A549 (cell line): Measurements from ENCODE around the gene TSHR. TPM values are rescaled to one million over a fixed set of nuclear protein-coding genes. Genes with fewer than 3 reads are reported as not detected.

Source experiments
- ATAC-seq, 2 experiments: fragments of 200-7000 bp in 1 of 2; fragments of >200 bp in 1 of 2; cut with Nextera tagmentation in 1 of 2; cut with Tn5 transposase in 1 of 2; 3 replicates each; pipeline versions ENCODE4 v1.8.0 to v1.9.1; 2018 to 2020; ENCODE audit warnings: mild to moderate bottlenecking in 1 of 2, moderate library complexity in 1 of 2
- CTCF ChIA-PET: fragments of 300-600 bp; sonication (Branson Sonifier 250); formaldehyde crosslinking; extraction: SDS; loops from one replicate; lab custom pipeline; 2021; ENCODE audit warnings: antibody characterized with exemption, inconsistent platforms; lab: Yijun Ruan, JAX
- POLR2A ChIA-PET: fragments of 350-600 bp; formaldehyde crosslinking; extraction: SDS; loops from one replicate; lab custom pipeline; 2021; ENCODE audit warnings: antibody characterized with exemption, inconsistent platforms; lab: Yijun Ruan, JAX
- DNase-seq, 2 experiments: peaks; one replicate each; pipeline versions ENCODE4 v3.0.0 to v3.0.0-alpha.2; 2011 to 2016; ENCODE audit warnings: low read depth in 1 of 2, low spot score in 1 of 2
- FAIRE-seq: peaks from 2 replicates; lab custom pipeline; 2011; peaks lifted over from hg19 to GRCh38; lab: Jason Lieb, UNC
- H3K27ac ChIP-seq, 2 experiments: fragments of >200 bp; sonication (Bioruptor Twin); formaldehyde crosslinking; 3 replicates each; pipeline ENCODE4 v1.5.1; 2016 to 2017
- H3K4me1 ChIP-seq: fragments of >200 bp; sonication (Bioruptor Twin); formaldehyde crosslinking; 3 replicates; pipeline ENCODE4 v1.6.1; 2016
- H3K4me2 ChIP-seq: fragments of >200 bp; sonication (Bioruptor Twin); formaldehyde crosslinking; 3 replicates; pipeline ENCODE4 v1.6.1; 2016
- H3K4me3 ChIP-seq: fragments of >200 bp; sonication (Bioruptor Twin); formaldehyde crosslinking; 3 replicates; pipeline ENCODE4 v1.5.1; 2016
- H3K9me3 ChIP-seq: fragments of >200 bp; sonication (Bioruptor Twin); formaldehyde crosslinking; 3 replicates; pipeline ENCODE4 v1.6.1; 2016
- EP300 ChIP-seq, 2 experiments: fragments of >200 bp; sonication (Bioruptor Twin); formaldehyde crosslinking; IDR thresholded peaks; 2 replicates in 1 of 2; 3 replicates in 1 of 2; pipeline ENCODE4 v1.6.1; 2016 to 2017
- GATA3 ChIP-seq: IDR thresholded peaks from 2 replicates; pipeline ENCODE4 v1.6.1; 2012; ENCODE audit warnings: borderline replicate concordance
- HEYL ChIP-seq: fragments of 250-450 bp; sonication (Bioruptor Pico); IDR thresholded peaks from 2 replicates; pipeline ENCODE4 v1.8.0; 2021; ENCODE audit warnings: mild to moderate bottlenecking, moderate library complexity
- HOXA7 ChIP-seq: fragments of 250-450 bp; sonication (Bioruptor Pico); IDR thresholded peaks from 2 replicates; pipeline ENCODE4 v1.5.0; 2020; ENCODE audit warnings: mild to moderate bottlenecking, moderate library complexity
- JUN ChIP-seq, 2 experiments: fragments of >200 bp; sonication (Bioruptor Twin); formaldehyde crosslinking; IDR thresholded peaks; 2 replicates in 1 of 2; 3 replicates in 1 of 2; pipeline ENCODE4 v1.6.1; 2016 to 2017
- KDM5A ChIP-seq: fragments of 200-600 bp; sonication (generic); IDR thresholded peaks from 2 replicates; pipeline ENCODE4 v1.6.1; 2016; ENCODE audit warnings: antibody characterized with exemption, mild to moderate bottlenecking
- MYC ChIP-seq: IDR thresholded peaks from 2 replicates; pipeline ENCODE4 v1.6.1; 2012; ENCODE audit warnings: mild to moderate bottlenecking, inconsistent platforms, low read length, improper control_type of control experiment, borderline replicate concordance
- NFE2L2 ChIP-seq: fragments of 150-350 bp; conservative IDR thresholded peaks from 2 replicates; pipeline ENCODE4 v1.6.1; 2014; ENCODE audit warnings: low read length
- NPAS2 ChIP-seq: fragments of 250-450 bp; sonication (Bioruptor Pico); IDR thresholded peaks from 2 replicates; pipeline ENCODE4 v1.8.0; 2022; ENCODE audit warnings: mild to moderate bottlenecking, moderate library complexity, borderline replicate concordance
- PHF8 ChIP-seq: fragments of 200-600 bp; sonication (generic); IDR thresholded peaks from 2 replicates; pipeline ENCODE4 v1.6.1; 2016; ENCODE audit warnings: low read depth, mild to moderate bottlenecking, antibody characterized with exemption, moderate library complexity, borderline replicate concordance
- POLR2AphosphoS2 ChIP-seq: conservative IDR thresholded peaks from 2 replicates; pipeline ENCODE4 v1.6.1; 2012; ENCODE audit warnings: low read length, improper control_type of control experiment, inconsistent platforms
- RAD21 ChIP-seq, 2 experiments: fragments of >200 bp in 1 of 2; sonication (Bioruptor Twin) in 1 of 2; formaldehyde crosslinking in 1 of 2; IDR thresholded peaks in 1 of 2; conservative IDR thresholded peaks in 1 of 2; 2 replicates in 1 of 2; 3 replicates in 1 of 2; pipeline ENCODE4 v1.6.1; 2012 to 2018; ENCODE audit warnings: inconsistent platforms in 1 of 2
- RCOR1 ChIP-seq: fragments of 150-350 bp; IDR thresholded peaks from 2 replicates; pipeline ENCODE4 v1.6.1; 2014; ENCODE audit warnings: antibody characterized with exemption, low read length, low read depth
- RFX5 ChIP-seq: fragments of 450-650 bp; IDR thresholded peaks from 2 replicates; pipeline ENCODE4 v1.7.1; 2014; ENCODE audit warnings: antibody characterized with exemption, mild to moderate bottlenecking, moderate library complexity
- SMC3 ChIP-seq: fragments of >200 bp; sonication (Bioruptor Twin); formaldehyde crosslinking; IDR thresholded peaks from 3 replicates; pipeline ENCODE4 v1.6.1; 2018; ENCODE audit warnings: inconsistent platforms
- TFCP2L1 ChIP-seq: fragments of 250-450 bp; sonication (Bioruptor Pico); IDR thresholded peaks from 2 replicates; pipeline ENCODE4 v1.5.0; 2021; ENCODE audit warnings: mild to moderate bottlenecking
- ZFP36 ChIP-seq: fragments of 450-650 bp; IDR thresholded peaks from 2 replicates; pipeline ENCODE4 v1.6.1; 2014; ENCODE audit warnings: borderline replicate concordance; ENCODE audit not compliant: partially characterized antibody
- ZNF302 ChIP-seq: fragments of 250-450 bp; sonication (Bioruptor Pico); IDR thresholded peaks from 2 replicates; pipeline ENCODE4 v1.9.0; 2021; ENCODE audit warnings: inconsistent platforms, mild to moderate bottlenecking, moderate library complexity
- WGBS: methylation state at CpG from one replicate; pipeline ENCODE4 v1.1.6; 2017; ENCODE audit errors: missing lambda C conversion rate; 5-methylcytosine and 5-hydroxymethylcytosine counted together
- polyA plus RNA-seq, 4 experiments: library from polyadenylated mRNA; depleted of rRNA in 3 of 4; stranded (reverse); fragments of >200 nt; fragmentation: RNase III in 1 of 4; extraction: RNeasy Plus Mini Kit Qiagen cat#74134 plus additional on column Dnase treatment in 1 of 4; gene quantifications; 2 replicates in 3 of 4; 3 replicates in 1 of 4; pipeline ENCODE4 v1.2.3, GENCODE V29; 2011 to 2017
- TF ChIP-seq, protein P1 (sequence below): fragments of >200 bp; sonication (Bioruptor Twin); formaldehyde crosslinking; IDR thresholded peaks from 3 replicates; pipeline ENCODE4 v1.6.1; 2016
- TF ChIP-seq, protein P2 (sequence below): fragments of >200 bp; sonication (Bioruptor Twin); formaldehyde crosslinking; IDR thresholded peaks from 2 replicates; pipeline ENCODE4 v1.6.1; 2016
- TF ChIP-seq, protein P3 (sequence below): fragments of >200 bp; sonication (Bioruptor Twin); formaldehyde crosslinking; IDR thresholded peaks from 3 replicates; pipeline ENCODE4 v1.5.1; 2016
- TF ChIP-seq, protein P4 (sequence below): IDR thresholded peaks from 2 replicates; pipeline ENCODE4 v1.6.1; 2012
- TF ChIP-seq, protein P5 (sequence below): fragments of 450-650 bp; IDR thresholded peaks from 2 replicates; pipeline ENCODE4 v1.6.1; 2014; ENCODE audit warnings: antibody characterized with exemption
- TF ChIP-seq, protein P6 (sequence below): IDR thresholded peaks from 2 replicates; pipeline ENCODE4 v1.6.1; 2012; ENCODE audit warnings: low read depth, borderline replicate concordance

The TSHR gene
- polyA plus RNA-seq, 2 of the 4 experiments (the other 2 are of a cell fraction): not detected

DNA sequence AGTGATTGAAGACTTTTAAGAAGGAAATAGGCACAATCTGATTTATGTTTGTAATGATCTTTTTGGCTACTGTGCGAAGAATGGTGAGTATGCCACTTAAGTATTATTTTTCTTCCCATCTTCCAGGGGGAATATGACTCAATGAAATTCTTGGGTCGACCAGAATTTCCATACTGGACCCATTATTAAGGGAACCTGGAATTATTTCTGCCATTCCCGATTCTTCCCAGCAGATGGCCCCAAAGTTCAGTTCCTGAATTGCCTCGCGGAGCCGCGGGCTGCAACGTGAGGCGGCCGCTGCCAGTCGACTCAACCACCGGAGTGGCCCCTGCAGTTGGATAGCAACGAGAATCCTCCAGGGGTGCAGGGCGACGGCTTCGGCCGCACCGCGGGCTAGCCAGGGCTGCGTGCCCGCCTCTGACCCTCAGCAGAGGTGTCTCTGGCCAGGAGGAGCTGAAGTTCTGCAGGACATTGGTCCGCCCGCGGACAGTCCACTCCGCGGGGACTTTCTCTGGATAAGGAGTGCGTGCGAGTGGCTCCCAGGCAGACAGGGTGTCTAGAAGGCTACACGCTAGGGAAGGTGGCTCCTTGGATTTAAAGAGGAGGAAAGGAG lies 628 bp upstream of the TSHR start:
- ATAC-seq (peak; percentile 96), FAIRE-seq (no peak), DNase-seq (peak; percentile 61 to 75)
- Histone ChIP-seq H3K9me3 (no peaks in the 10 kb centered on the region; the same call in 2 of the 3 replicates), H3K27ac (peak overlapping the region in 1 of 2 experiments; percentile 77; a peak in 4 of 6 replicates), H3K4me1 (no peaks in the 10 kb centered on the region), H3K4me3 (peak overlapping the region; percentile 52), H3K4me2 (peak overlapping the region; percentile 94)
- TF ChIP-seq HOXA7 (CRISPR knock-in tag): no peak
- TF ChIP-seq MYC: no peak
- TF ChIP-seq, protein P1, sequence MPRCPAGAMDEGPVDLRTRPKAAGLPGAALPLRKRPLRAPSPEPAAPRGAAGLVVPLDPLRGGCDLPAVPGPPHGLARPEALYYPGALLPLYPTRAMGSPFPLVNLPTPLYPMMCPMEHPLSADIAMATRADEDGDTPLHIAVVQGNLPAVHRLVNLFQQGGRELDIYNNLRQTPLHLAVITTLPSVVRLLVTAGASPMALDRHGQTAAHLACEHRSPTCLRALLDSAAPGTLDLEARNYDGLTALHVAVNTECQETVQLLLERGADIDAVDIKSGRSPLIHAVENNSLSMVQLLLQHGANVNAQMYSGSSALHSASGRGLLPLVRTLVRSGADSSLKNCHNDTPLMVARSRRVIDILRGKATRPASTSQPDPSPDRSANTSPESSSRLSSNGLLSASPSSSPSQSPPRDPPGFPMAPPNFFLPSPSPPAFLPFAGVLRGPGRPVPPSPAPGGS: no peak
- no peak for TF ChIP-seq ZFP36
- TF ChIP-seq JUN (IDR thresholded peaks at IDR 0.05): no peak
- no peak for TF ChIP-seq POLR2AphosphoS2
- TF ChIP-seq ZNF302 (CRISPR knock-in tag): no peak
- TF ChIP-seq SMC3: peak; percentile 83
- no peak for TF ChIP-seq RCOR1
- TF ChIP-seq RAD21 (conservative IDR thresholded peaks at IDR 0.05 in 1 of 2, IDR thresholded peaks at IDR 0.05 in 1 of 2): peak; percentile 75 to 83
- no peak for TF ChIP-seq RFX5
- no peak for TF ChIP-seq GATA3
- TF ChIP-seq, protein P2, sequence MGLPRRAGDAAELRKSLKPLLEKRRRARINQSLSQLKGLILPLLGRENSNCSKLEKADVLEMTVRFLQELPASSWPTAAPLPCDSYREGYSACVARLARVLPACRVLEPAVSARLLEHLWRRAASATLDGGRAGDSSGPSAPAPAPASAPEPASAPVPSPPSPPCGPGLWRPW: no peak
- no peak for TF ChIP-seq HEYL (CRISPR knock-in tag)
- TF ChIP-seq NPAS2 (CRISPR knock-in tag): no peak
- TF ChIP-seq TFCP2L1 (CRISPR knock-in tag): no peak
- TF ChIP-seq, protein P3, sequence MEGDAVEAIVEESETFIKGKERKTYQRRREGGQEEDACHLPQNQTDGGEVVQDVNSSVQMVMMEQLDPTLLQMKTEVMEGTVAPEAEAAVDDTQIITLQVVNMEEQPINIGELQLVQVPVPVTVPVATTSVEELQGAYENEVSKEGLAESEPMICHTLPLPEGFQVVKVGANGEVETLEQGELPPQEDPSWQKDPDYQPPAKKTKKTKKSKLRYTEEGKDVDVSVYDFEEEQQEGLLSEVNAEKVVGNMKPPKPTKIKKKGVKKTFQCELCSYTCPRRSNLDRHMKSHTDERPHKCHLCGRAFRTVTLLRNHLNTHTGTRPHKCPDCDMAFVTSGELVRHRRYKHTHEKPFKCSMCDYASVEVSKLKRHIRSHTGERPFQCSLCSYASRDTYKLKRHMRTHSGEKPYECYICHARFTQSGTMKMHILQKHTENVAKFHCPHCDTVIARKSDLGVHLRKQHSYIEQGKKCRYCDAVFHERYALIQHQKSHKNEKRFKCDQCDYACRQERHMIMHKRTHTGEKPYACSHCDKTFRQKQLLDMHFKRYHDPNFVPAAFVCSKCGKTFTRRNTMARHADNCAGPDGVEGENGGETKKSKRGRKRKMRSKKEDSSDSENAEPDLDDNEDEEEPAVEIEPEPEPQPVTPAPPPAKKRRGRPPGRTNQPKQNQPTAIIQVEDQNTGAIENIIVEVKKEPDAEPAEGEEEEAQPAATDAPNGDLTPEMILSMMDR: peak; percentile 80
- TF ChIP-seq EP300 (IDR thresholded peaks at IDR 0.05): no peak
- TF ChIP-seq, protein P4, sequence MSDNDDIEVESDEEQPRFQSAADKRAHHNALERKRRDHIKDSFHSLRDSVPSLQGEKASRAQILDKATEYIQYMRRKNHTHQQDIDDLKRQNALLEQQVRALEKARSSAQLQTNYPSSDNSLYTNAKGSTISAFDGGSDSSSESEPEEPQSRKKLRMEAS: peak; percentile 63
- TF ChIP-seq, protein P5, sequence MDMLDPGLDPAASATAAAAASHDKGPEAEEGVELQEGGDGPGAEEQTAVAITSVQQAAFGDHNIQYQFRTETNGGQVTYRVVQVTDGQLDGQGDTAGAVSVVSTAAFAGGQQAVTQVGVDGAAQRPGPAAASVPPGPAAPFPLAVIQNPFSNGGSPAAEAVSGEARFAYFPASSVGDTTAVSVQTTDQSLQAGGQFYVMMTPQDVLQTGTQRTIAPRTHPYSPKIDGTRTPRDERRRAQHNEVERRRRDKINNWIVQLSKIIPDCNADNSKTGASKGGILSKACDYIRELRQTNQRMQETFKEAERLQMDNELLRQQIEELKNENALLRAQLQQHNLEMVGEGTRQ: no peak
- no peak for TF ChIP-seq PHF8
- no peak for TF ChIP-seq KDM5A
- TF ChIP-seq, protein P6, sequence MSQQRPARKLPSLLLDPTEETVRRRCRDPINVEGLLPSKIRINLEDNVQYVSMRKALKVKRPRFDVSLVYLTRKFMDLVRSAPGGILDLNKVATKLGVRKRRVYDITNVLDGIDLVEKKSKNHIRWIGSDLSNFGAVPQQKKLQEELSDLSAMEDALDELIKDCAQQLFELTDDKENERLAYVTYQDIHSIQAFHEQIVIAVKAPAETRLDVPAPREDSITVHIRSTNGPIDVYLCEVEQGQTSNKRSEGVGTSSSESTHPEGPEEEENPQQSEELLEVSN: no peak
- no peak for TF ChIP-seq NFE2L2
- CTCF ChIA-PET: interaction anchor here (0.6 to 4.3 kb wide), 18 partner anchors 9 to 510 kb away, joined by 3 to 57 read pairs (median 4); partner anchors contain the start of gene CEP128
- POLR2A ChIA-PET: no interaction called here
- WGBS: 4% methylated on average over 12 of the region's 29 CpGs
